Endometrium (tissue), 2 donors: ENCODE measurements around the gene ALG6.
"Not testable (repeated sequence)": the region's sequence is repeated elsewhere in the genome, so short reads cannot be mapped to it uniquely, and the experiment has no call there.

Experiments used
- FAIRE-seq: peaks from 2 replicates; lab custom pipeline; 2012; peaks lifted over from hg19 to GRCh38; lab: Jason Lieb, UNC
- donor health status: control.
- donor health status: control.

ALG6 gene

DNA sequence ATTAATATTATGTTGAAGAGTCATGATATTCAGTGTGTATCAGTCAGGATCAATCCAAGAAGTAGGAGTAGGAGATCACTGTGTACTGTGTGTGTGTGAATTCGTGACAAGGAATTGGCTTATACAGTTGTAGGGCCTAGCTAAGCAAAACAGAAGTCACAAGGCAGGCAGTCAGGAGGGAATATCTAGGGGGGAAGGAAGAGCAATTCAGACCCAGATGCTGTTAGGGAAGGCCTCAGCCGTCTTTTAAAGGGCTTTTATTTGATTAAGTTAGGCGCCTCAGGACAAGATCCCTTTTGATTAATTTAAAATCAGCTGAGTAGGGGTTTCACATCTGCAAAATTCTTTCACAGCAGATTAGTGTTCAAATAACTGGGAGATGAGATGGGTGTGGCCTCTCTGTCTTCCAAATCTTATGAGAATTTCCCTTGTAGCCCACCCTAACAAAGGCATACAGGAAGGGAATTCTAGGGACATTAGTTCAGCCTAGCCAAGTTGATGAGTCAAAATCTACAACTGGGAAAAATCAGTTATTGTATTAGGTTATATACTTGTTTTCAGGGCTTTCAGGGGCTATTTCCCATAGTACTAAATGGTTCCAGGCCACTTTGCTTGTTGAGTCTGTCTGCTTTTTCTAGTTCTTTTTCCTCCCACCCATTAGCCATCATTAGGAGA lies 47.4 kb downstream of the ALG6 start:
- no peak for FAIRE-seq

- no peak for FAIRE-seq
Observed at GRCh38 chr1:63418101-63418500, 50.7 kb downstream of the ALG6 start.

GRCh38 chr1:63420746-63421145 lies 53.3 kb downstream of the ALG6 start:
- FAIRE-seq, result not testable (repeated sequence)

DNA sequence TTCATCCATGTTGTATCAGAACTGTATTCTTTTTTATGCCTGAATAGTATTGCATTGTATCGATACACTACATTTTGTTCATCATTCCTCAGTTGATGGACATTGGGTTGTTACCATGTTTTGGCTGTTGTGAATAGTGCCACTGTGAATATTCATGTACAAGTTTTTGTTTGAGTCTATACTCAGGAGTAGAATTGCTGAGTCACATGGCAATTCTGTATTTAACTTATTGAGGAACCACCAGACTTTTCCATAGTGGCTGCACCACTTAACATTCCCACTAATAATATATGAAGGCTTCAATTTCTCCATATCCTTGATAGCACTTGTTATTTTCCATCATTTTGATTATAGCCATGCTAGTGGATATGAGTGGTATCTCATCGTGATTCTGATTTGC lies 56.2 kb downstream of the ALG6 start:
- FAIRE-seq, result no peak

GRCh38 chr1:63428815-63429214 lies 61.4 kb downstream of the ALG6 start:
- FAIRE-seq, result no peak

- FAIRE-seq, result no peak
Observed at GRCh38 chr1:63429281-63429680, 61.9 kb downstream of the ALG6 start.

DNA sequence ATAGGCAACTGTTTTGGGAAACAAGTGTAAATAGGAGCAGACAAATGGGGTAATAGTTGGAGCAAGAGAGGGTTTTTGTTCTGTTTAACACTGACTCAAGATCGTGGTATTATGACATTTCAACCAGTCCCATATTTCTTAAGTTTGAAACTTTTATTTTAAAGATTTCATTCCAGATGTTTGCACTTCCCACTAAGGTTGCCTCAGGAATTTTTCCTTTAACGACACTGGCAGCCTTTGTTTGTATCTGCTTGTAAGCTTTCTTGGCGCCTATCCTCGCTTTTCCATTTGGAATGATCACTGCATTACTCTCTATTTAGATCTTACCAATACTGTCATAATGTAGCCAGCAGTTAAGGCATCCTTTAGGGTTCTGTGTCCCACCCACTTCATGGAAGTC lies 67.7 kb downstream of the ALG6 start:
- FAIRE-seq, result no peak

DNA sequence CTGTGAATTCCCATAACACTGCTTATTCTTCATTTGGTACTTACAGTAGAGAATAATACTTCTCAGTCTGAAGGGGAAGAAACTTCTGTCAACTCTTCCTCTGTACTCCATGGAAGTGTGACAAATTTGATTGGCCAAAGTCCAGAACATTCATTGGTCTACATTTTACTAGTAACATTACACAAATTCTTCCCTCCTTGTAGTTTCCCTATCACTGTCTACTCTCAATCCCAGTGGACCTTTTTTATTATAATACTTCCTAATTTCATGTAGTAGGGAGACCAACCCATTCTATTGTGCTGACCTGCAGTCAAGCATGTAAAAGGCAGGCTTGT lies 74.7 kb downstream of the ALG6 start:
- FAIRE-seq, result no peak

DNA sequence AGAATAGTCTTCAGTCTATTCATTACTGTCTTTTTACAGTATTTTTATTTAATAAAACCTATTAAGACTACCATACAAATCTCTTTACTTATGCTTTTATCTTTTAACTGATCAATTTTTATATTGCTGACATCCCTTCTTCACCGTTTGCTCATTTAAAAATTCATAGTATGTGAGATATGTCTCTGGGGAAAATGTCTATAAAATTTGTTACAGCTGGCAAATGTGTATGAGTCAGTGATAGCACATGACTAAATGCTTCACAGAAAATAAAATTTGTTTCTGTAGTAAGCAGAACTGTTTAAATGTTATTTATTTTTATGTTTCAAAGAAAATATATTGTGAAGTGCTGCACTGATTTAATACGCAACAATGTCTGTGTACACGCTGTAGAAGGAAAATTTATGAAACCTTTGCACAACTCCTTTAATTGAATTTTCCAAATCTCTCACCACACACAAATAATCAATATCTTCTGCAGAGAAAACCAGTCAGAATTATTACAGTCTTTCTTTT lies 81.4 kb downstream of the ALG6 start:
- FAIRE-seq, result no peak

GRCh38 chr1:63450416-63450815 lies 83.0 kb downstream of the ALG6 start:
- FAIRE-seq, result no peak

GRCh38 chr1:63453232-63453631 lies 85.8 kb downstream of the ALG6 start:
- no peak for FAIRE-seq

GRCh38 chr1:63454269-63454668 lies 86.8 kb downstream of the ALG6 start:
- peak; percentile 21 for FAIRE-seq

DNA sequence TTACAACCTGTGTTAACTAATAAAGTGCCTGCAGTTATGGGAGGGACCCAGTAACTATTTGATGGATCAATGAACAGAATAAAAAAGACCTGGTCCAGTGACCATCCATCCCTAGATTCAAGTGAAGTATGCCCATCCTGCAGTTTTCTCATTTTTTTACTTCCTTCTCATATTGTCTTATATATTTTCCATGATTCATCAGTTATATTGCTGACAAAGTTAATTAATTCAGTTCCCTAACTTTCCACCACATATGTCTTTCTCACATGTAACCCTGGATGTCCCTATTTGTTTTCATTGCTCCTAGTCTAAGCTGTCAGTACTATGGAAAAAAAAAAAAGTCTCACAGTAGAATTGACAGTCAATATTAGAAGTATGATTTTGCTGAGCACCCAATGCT lies 91.3 kb downstream of the ALG6 start:
- FAIRE-seq, result no peak

GRCh38 chr1:63461661-63462230 lies 94.3 kb downstream of the ALG6 start:
- FAIRE-seq, result no peak

DNA sequence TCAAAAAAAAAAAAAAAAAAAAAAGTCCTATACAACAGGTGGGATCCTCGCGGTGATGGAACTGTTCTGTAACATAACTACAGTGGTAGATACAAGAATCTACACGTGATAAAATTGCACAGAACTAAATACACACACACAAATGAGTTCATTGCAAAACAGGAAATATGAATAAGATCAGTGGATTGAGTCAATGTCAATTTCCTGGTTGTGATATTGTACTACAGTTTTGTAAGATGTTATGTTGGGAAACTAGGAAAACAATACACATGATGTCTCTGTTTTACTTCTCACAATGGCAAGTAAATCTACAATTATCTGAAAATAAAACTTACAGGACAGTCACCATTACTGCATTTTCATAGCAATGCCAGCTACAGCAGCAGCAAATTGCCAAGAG lies 95.8 kb downstream of the ALG6 start:
- FAIRE-seq, result no peak

DNA sequence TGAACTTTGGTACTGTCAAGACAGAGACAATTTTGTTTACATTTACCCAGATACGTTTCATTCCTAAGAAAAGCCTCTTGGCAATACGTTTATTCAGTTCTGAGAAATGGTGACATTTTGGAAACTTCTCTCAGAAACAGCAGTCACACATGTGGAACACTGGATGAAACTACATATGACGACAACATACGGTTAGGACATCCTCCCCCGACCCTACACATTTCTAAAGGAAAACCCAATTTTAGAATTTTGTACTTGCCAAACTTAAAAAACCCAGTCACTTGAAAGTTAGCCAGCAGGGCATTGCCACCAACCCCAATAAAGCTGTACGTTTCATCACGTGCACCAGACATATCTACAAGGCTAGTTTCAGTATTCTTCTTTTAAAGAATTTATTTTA lies 98.8 kb downstream of the ALG6 start:
- FAIRE-seq, result no peak

GRCh38 chr1:63466759-63467158 lies 99.3 kb downstream of the ALG6 start:
- FAIRE-seq, result no peak

DNA sequence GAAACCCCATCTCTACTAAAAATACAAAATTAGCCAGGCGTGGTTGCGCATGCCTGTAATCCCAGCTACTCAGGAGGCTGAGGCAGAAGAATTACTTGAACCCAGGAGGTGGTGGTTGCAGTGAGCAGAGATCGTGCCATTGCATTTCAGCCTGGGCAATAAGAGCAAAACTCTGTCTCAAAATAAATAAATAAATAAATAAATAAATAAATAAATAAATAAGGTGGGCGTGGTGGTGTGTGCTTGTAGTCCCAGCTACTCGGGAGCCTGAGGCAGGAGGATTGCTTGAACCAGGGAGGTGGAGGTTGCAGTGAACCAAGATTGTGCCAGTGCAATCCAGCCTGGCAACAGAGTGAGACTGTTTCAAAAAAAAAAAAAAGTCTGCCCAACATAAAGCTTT lies 101.3 kb downstream of the ALG6 start:
- FAIRE-seq, result not testable (repeated sequence)

DNA sequence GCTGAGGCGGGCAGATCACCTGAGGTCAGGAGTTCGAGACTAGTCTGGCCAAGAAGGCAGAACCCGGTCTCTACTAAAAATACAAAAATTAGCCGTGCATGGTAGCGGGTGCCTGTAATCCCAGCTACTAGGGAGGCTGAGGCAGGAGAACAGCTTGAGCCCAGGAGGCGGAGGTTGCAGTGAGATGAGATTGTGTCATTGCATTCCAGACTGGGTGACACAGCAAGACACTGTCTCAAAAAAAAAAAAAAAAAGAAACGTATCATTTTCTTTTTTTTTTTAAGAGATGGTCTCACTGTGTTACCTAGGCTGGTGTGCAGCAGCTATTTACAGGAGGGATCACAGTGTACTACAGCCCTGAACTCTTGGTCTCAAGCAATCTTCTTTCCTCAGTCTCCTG lies 108.3 kb downstream of the ALG6 start:
- FAIRE-seq, result no peak

- FAIRE-seq, result no peak
Observed at GRCh38 chr1:63480057-63480456, 112.6 kb downstream of the ALG6 start.

DNA sequence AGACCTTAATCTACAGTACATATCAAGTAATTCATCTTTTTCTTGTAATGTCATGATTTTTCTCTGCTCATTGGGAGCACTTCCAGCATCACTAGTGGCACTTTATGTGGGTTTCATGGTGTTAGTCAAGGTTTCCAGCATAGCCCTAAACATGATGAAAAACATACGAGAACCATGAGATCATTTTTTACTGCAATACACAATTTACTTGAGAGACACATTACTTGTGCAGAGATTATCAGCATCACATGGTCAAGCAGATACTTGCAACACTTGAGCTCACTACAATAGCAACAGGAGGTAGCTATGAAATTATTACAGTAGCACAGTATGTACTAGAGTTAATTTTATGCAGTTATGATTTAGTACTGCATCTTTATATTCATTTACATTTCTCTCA lies 119.2 kb downstream of the ALG6 start:
- FAIRE-seq, result no peak

DNA sequence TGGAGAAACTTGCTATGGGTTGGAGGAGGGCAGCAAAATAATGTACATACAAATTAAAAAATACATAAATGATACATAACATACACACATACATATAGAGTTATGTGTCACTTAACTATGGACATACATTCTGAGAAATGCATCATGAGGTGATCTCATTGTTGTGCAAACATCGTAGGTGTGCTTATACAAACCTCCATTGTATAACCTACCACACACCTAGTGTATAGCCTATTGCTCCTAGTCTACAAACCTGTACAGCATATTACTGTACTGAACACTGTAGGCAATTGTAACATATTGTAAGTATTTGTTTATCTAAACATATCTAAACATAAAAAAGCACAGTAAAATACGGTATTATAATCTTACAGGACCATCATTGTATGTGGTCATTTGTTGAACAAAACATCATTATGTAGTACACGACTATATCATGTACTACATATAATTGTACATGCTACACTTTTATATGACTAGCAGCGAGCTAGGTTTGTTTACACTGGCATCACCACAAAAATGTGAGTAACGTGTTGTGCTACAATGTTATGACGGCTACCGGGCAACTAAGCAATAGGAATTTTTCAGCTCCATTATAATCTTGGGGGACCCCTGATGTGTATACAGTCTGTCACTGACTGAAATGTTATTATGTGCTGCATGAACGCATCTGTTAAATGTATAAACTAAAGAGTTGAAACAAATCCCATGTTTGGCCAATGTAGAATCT lies 120.1 kb downstream of the ALG6 start:
- FAIRE-seq, result no peak
